Nephron progenitor cell (in vitro differentiated cells): Measurements from ENCODE around the gene SLC11A1.

Source experiments
- DNase-seq: peaks from one replicate; pipeline ENCODE4 v3.0.0; 2021
- H3K27ac Mint-ChIP-seq: 2 replicates; pipeline ENCODE4 v1.8.0; 2021; ENCODE audit warnings: mild to moderate bottlenecking, moderate library complexity, mixed read lengths
- H3K27me3 Mint-ChIP-seq: 2 replicates; pipeline ENCODE4 v1.8.0; 2021; ENCODE audit warnings: mild to moderate bottlenecking, low read depth, mixed read lengths; ENCODE audit not compliant: poor library complexity
- H3K36me3 Mint-ChIP-seq: 2 replicates; pipeline ENCODE4 v1.8.0; 2021; ENCODE audit warnings: low read depth, mixed read lengths
- H3K4me1 Mint-ChIP-seq: 2 replicates; pipeline ENCODE4 v1.8.0; 2021; ENCODE audit warnings: mixed read lengths
- H3K4me3 Mint-ChIP-seq: 2 replicates; pipeline ENCODE4 v1.8.0; 2021; ENCODE audit warnings: mild to moderate bottlenecking, moderate library complexity, mixed read lengths
- H3K9me3 Mint-ChIP-seq: 2 replicates; pipeline ENCODE4 v1.8.0; 2021; ENCODE audit warnings: mild to moderate bottlenecking, moderate library complexity, mixed read lengths
- CTCF ChIP-seq: fragments of 200-600 bp; sonication (generic); IDR thresholded peaks from 2 replicates; pipeline ENCODE4 v1.5.0; 2021; ENCODE audit warnings: antibody characterized with exemption

Gene SLC11A1

DNA sequence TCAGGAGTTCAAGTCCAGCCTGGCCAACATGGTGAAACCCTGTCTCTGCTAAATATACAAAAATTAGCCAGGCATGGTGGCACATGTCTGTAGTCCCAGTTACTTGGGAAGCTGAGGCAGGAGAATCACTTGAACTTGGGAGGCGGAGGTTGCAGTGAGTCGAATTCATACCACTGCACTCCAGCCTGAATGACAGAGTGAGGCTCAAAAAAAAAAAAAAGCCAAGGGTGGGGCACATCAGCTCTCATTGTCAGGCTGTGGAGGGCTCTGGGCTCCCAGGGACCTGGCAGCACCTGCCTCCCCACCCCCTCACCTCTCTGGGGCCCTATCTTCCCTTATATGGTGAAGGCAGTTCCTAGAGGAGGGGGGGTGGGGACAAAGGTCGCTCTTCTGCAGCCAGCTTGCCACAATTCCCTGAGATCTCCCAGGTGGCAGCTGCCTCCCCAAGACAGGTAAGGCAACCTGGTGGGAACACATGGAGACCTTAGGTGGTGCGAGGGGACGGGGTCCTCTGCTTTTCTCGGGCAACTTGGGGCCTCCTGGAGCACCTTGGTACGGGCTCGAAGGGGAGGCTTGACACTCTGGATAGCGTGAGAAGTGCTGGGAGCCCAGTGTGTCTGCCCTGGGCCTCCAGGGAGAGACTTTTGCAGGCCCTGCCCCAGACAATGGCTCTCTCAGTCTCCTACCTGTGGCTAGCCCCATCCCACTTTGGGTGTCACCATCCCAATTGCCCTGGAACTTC, 36.8 kb downstream of the SLC11A1 start, which contains the start of gene VIL1:
VIL1 (plus strand) TSS at position 407 of the 742 bp plus-strand sequence. CDS start 4,656 bp downstream, outside the sequence.
- Mint-ChIP-seq H3K27ac (no peak within 1 kb of the TSS), H3K27me3 (peaks cover 39% of the 10 kb centered on the region), H3K4me1 (peaks cover 18% of the 10 kb centered on the region), H3K9me3 (no peaks in the 10 kb centered on the region), H3K36me3 (no peaks in the 10 kb centered on the region), H3K4me3 (no peak within 1 kb of the TSS)
- no peak for TF ChIP-seq CTCF
- DNase-seq, result no peak

GRCh38 chr2:218419630-218420216, 37.6 kb downstream of the SLC11A1 start:
- Mint-ChIP-seq H3K4me1 (peaks cover 18% of the 10 kb centered on the region), H3K27me3 (peaks cover 39% of the 10 kb centered on the region)
- no peak for TF ChIP-seq CTCF

GRCh38 chr2:218421027-218421426, 39.0 kb downstream of the SLC11A1 start:
- Mint-ChIP-seq H3K4me1 (peaks cover 18% of the 10 kb centered on the region), H3K27me3 (peaks cover 42% of the 10 kb centered on the region), H3K36me3 (no peaks in the 10 kb centered on the region), H3K27ac (no peak overlapping the region), H3K9me3 (no peaks in the 10 kb centered on the region), H3K4me3 (no peak overlapping the region)
- TF ChIP-seq CTCF, result no peak
- DNase-seq, result no peak

More at GRCh38 chr2:218419630-218420216, 37.6 kb downstream of the SLC11A1 start:
- DNase-seq, result no peak
- no peak overlapping the region for H3K4me3 Mint-ChIP-seq
- no peak overlapping the region for H3K27ac Mint-ChIP-seq
- H3K36me3 Mint-ChIP-seq, result no peaks in the 10 kb centered on the region
- no peaks in the 10 kb centered on the region for H3K9me3 Mint-ChIP-seq

DNA sequence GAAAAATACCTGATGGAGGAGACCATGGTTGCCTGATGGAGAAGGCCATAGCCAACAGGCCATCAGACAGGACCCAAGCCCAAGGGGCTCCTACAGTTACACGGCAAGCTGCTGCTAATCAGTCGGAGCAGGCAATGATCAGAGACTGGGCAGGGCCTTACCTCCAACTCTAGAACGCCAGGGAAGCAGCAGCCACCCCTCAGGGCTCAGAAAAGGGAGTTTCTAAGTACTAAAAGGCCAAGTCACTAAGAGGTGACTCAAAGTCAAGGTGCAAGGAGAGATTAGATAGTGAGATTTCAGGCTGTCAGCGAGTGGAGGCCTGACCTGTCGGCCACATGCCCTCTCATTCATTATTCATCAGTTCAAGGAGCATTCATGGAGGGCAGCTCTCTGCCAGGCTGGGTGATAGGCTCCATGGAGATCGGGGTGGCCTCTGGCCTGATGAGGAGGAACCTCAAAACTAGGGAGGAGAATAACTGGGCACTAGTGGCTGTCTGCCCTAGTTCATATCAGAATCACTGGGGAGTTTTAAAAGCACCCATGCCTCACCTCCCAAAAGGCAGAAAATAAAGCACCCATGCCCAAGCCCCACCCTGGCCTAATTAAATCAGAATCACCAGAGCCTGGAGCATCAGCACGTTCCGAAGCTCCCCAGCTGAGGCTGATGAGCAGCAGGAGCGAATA, 40.5 kb downstream of the SLC11A1 start:
- H3K36me3 Mint-ChIP-seq, result no peaks in the 10 kb centered on the region
- no peak for DNase-seq
- no peaks in the 10 kb centered on the region for H3K9me3 Mint-ChIP-seq
- no peak overlapping the region for H3K27ac Mint-ChIP-seq
- H3K27me3 Mint-ChIP-seq, result peaks cover 37% of the 10 kb centered on the region
- peaks cover 13% of the 10 kb centered on the region for H3K4me1 Mint-ChIP-seq
- no peak overlapping the region for H3K4me3 Mint-ChIP-seq
- no peak for TF ChIP-seq CTCF

DNA sequence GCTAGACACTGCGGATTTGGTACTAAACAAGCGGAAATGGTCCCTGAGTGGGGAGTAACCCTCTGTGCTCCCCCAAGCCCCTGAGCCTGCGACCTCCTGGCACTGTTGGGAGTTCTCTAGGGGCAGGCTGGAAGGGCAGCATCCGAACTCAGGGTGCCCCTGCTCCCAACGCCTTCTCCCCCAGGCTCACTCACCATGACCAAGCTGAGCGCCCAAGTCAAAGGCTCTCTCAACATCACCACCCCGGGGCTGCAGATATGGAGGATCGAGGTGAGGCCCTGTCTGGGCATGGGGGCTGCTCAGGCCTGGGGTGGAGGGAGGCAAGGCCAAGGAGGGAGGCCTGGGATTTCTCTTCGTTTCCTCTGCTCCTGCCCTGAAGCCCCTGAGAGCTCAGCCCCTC, 41.5 kb downstream of the SLC11A1 start:
- Mint-ChIP-seq H3K4me1 (peaks cover 7% of the 10 kb centered on the region), H3K4me3 (no peak overlapping the region), H3K9me3 (no peaks in the 10 kb centered on the region), H3K27ac (no peak overlapping the region), H3K36me3 (no peaks in the 10 kb centered on the region), H3K27me3 (peaks cover 46% of the 10 kb centered on the region)
- no peak for TF ChIP-seq CTCF
- DNase-seq, result no peak
